AG09309 (cell line): Measurements from ENCODE around the gene ARPC3.
"Not testable (repeated sequence)": the region's sequence is repeated elsewhere in the genome, so short reads cannot be mapped to it uniquely, and the experiment has no call there.

ENCODE experiments used
- DNase-seq: peaks from one replicate; pipeline ENCODE4 v3.0.0-alpha.2; 2010; ENCODE audit warnings: low read depth
- H3K4me3 ChIP-seq: 2 replicates; pipeline ENCODE4 v1.5.1; 2011; ENCODE audit warnings: mild to moderate bottlenecking, low read depth, low read length, moderate library complexity; ENCODE audit not compliant: control insufficient read depth
- CTCF ChIP-seq: IDR thresholded peaks from 2 replicates; pipeline ENCODE4 v1.5.1; 2011; ENCODE audit warnings: mild to moderate bottlenecking, low read depth, low read length, inconsistent platforms; ENCODE audit not compliant: insufficient read depth, control insufficient read depth; ENCODE audit errors: missing control alignments

Gene ARPC3

GRCh38 chr12:110431957-110432587 is 18.1 kb downstream of the ARPC3 start:
- no peak for DNase-seq
- no peak overlapping the region for H3K4me3 ChIP-seq
- no peak for TF ChIP-seq CTCF

- not testable (repeated sequence) for DNase-seq, H3K4me3 ChIP-seq
Observed at GRCh38 chr12:110429676-110430075, 20.5 kb downstream of the ARPC3 start.

GRCh38 chr12:110426406-110426805 is 23.7 kb downstream of the ARPC3 start:
- TF ChIP-seq CTCF = no peak
- no peak for DNase-seq
- H3K4me3 ChIP-seq = no peak overlapping the region

- TF ChIP-seq CTCF = no peak
- no peak overlapping the region for H3K4me3 ChIP-seq
- DNase-seq = no peak
Observed at GRCh38 chr12:110424237-110424636, 25.9 kb downstream of the ARPC3 start.

GRCh38 chr12:110421701-110422100 is 28.4 kb downstream of the ARPC3 start:
- DNase-seq = no peak
- no peak for TF ChIP-seq CTCF
- no peak overlapping the region for H3K4me3 ChIP-seq

- H3K4me3 ChIP-seq = no peak overlapping the region
- no peak for DNase-seq
Observed at GRCh38 chr12:110421159-110421661, 28.9 kb downstream of the ARPC3 start.

GRCh38 chr12:110420644-110421043 is 29.5 kb downstream of the ARPC3 start:
- not testable (repeated sequence) for DNase-seq, H3K4me3 ChIP-seq

More at GRCh38 chr12:110421159-110421661, 28.9 kb downstream of the ARPC3 start:
- no peak for TF ChIP-seq CTCF

GRCh38 chr12:110417113-110417512 is 33.0 kb downstream of the ARPC3 start:
- not testable (repeated sequence) for DNase-seq, H3K4me3 ChIP-seq

GRCh38 chr12:110410086-110410485 is 40.1 kb downstream of the ARPC3 start:
- not testable (repeated sequence) for H3K4me3 ChIP-seq, DNase-seq

GRCh38 chr12:110405126-110405662 is 44.9 kb downstream of the ARPC3 start:
- H3K4me3 ChIP-seq, DNase-seq: not testable (repeated sequence)
